Measurements from ENCODE around the gene CUL7. TPM values are rescaled to one million over a fixed set of nuclear protein-coding genes. Genes with fewer than 3 reads are reported as not detected.
A peak's percentile ranks its signal among the peaks of the same experiment; 100 is the strongest.

Gene CUL7
- total RNA-seq, 4 donors from 2014 or later, result 6.4 to 65.1 (median 18.9) TPM

DNA sequence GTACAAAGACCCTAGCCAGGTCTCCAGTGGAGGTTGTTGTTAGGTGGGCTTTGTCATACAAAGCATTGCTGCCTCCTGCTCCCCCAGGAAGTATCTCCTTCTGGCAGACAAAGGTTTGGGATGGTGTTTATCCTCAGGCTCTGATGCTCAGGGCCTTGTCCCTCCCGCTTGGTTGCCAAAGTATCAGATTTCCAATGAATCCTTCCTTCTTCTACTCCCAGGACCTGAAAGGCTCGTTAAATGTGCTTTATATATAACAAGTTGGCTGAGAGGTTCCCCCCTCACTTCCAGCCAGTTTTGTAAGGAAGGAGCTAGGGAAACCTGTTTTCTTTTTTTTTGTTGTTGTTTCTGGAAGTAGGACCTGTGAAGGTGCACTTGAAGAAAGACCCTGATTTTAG lies 36.9 kb upstream of the CUL7 start:
- peak in 1 of 2 donors; percentile 44 for DNase-seq
- Histone ChIP-seq H3K27ac (peak overlapping the region; percentile 83), H3K36me3 (no peaks in the 10 kb centered on the region), H3K4me3 (no peak overlapping the region), H3K4me1 (peaks cover 0 to 5% of the 10 kb centered on the region in 2 donors), H3K9me3 (no peaks in the 10 kb centered on the region), H3K27me3 (no peaks in the 10 kb centered on the region)
- intact Hi-C loops (cut with DNase I; ENCODE audit: low total_unique reads), result no loop called here
- no peak for TF ChIP-seq POLR2A (IDR thresholded peaks at IDR 0.05)
- TF ChIP-seq, protein P1, sequence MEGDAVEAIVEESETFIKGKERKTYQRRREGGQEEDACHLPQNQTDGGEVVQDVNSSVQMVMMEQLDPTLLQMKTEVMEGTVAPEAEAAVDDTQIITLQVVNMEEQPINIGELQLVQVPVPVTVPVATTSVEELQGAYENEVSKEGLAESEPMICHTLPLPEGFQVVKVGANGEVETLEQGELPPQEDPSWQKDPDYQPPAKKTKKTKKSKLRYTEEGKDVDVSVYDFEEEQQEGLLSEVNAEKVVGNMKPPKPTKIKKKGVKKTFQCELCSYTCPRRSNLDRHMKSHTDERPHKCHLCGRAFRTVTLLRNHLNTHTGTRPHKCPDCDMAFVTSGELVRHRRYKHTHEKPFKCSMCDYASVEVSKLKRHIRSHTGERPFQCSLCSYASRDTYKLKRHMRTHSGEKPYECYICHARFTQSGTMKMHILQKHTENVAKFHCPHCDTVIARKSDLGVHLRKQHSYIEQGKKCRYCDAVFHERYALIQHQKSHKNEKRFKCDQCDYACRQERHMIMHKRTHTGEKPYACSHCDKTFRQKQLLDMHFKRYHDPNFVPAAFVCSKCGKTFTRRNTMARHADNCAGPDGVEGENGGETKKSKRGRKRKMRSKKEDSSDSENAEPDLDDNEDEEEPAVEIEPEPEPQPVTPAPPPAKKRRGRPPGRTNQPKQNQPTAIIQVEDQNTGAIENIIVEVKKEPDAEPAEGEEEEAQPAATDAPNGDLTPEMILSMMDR (IDR thresholded peaks at IDR 0.05), result no peak

DNA sequence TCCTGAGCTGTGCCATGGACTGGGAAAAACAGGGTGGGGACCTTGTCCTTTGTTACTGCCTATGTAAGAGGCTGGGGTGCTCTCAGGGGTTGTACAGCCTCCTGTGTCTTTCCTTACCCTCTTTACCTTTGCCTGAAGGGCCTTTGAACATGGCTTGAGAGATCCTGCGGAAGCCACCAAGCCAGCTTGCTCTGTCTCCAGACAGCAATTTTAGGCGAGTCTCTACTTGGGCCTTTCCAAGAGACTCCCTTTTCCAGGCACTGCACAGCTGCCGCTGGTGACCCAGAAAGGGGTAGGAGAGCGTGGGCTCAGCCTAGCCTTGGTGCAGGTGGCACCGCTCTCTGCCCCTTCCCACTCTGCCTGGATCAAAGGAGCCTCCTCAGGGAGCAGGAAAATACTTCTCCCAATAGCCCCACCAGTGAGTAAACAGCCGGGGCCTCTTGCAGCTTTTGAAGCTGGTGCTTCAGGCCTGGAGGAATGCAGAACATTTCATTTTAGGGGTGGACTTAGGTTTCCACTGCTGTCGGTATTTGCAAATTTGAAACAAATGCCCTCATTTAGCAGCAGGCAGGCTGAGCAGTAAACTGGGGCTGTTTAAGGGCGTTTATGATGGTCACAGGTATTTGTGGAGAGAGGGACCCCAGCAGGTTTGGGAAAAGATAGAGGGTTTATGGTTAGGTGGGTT lies 36.4 kb upstream of the CUL7 start:
- Histone ChIP-seq H3K9me3 (no peaks in the 10 kb centered on the region), H3K4me3 (no peak overlapping the region), H3K27ac (peak overlapping the region; percentile 83), H3K27me3 (no peaks in the 10 kb centered on the region), H3K4me1 (peaks cover 0 to 5% of the 10 kb centered on the region in 2 donors), H3K36me3 (no peaks in the 10 kb centered on the region)
- intact Hi-C loops (cut with DNase I; ENCODE audit: low total_unique reads), result no loop called here
- TF ChIP-seq, protein P1 (IDR thresholded peaks at IDR 0.05), result no peak
- TF ChIP-seq POLR2A (IDR thresholded peaks at IDR 0.05), result no peak
- DNase-seq, result no peak

DNA sequence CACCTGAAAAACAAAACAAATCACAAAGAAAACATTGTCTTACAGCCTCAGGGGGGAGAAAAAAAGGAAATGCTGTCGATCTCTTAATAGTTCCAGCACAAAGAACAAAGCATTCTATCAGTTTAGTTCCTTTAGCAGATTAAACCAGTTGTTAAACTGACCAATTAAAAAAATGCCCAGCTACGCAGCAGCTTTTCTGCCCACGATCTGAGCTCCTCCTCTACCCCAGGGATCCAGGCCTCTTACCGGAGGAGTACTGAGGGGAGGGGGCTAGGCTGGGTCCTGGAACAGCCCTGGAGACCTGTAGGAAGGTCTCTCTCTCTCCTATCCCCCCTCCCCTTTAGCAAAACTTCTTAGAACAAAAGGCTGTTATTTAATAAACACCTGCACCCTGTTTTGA lies 35.8 kb upstream of the CUL7 start:
- TF ChIP-seq, protein P1 (IDR thresholded peaks at IDR 0.05), result no peak
- TF ChIP-seq POLR2A (IDR thresholded peaks at IDR 0.05), result no peak
- Histone ChIP-seq H3K9me3 (no peaks in the 10 kb centered on the region), H3K4me3 (no peak overlapping the region), H3K4me1 (peaks cover 0 to 5% of the 10 kb centered on the region in 2 donors), H3K27me3 (no peaks in the 10 kb centered on the region), H3K27ac (peak overlapping the region; percentile 83), H3K36me3 (no peaks in the 10 kb centered on the region)
- no peak for DNase-seq
- intact Hi-C loops (cut with DNase I; ENCODE audit: low total_unique reads), result no loop called here

DNA sequence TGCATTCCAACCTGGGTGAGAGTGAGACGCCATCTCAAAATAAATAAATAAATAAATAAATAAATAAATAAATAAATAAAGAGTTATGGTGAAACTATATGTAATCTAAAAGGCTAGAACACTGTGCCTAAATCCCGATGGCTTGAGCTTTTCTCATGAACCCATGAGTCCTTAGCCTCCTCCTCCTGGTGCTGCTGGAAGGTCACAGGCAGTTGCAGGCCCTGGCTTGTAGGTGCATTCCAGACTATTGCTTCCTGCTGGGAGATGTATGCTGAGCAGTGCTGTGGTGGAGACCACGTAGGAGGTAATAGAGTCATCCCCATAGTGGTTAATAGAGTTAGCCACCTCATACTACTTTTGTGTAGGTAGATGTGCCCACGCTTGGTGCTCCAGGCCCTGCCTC lies 35.0 kb upstream of the CUL7 start:
- no peak for DNase-seq
- TF ChIP-seq POLR2A (IDR thresholded peaks at IDR 0.05), result no peak
- TF ChIP-seq, protein P1 (IDR thresholded peaks at IDR 0.05), result no peak
- no peaks in the 10 kb centered on the region for H3K9me3 ChIP-seq
- H3K27me3 ChIP-seq, result no peaks in the 10 kb centered on the region
- no peaks in the 10 kb centered on the region for H3K36me3 ChIP-seq
- peaks cover 0 to 5% of the 10 kb centered on the region in 2 donors for H3K4me1 ChIP-seq
- no peak overlapping the region for H3K4me3 ChIP-seq
- peak overlapping the region; percentile 83 for H3K27ac ChIP-seq
- intact Hi-C loops (cut with DNase I; ENCODE audit: low total_unique reads), result no loop called here

DNA sequence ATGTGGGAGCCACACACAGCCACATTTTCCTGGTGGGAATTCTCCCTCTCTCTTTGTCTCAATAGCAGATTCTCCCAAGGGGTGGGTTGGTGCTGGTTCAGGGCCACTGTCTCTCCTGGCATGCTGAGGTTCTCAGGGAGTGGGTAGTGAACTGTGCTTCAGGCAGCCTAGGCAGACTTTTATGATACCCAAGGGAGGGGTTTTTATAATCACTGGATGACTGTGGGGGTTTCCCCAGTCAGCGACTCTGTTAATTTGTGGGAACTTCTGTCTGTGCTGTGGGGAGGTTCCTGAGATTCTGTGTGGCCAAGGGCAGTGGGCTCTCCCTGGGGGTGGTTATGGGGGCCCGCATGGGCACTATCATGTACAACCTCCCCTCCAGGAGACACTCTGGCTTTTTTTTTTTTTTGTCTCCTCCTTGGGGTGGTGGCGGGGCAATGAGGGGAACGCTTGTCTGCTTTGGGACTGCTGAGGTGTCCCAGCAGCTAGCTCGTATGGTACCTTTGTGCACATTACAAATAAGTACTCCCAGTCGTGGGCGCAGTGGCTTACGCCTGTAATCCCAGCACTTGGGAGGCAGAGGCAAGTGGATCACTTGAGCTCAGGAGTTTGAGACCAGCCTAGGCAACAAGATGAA lies 32.5 kb upstream of the CUL7 start:
- H3K4me3 ChIP-seq, result no peak overlapping the region
- no peak for DNase-seq
- H3K9me3 ChIP-seq, result no peaks in the 10 kb centered on the region
- peaks cover 0 to 5% of the 10 kb centered on the region in 2 donors for H3K4me1 ChIP-seq
- no peak overlapping the region for H3K27ac ChIP-seq
- TF ChIP-seq, protein P1 (IDR thresholded peaks at IDR 0.05), result no peak
- no peak for TF ChIP-seq POLR2A (IDR thresholded peaks at IDR 0.05)
- no peaks in the 10 kb centered on the region for H3K27me3 ChIP-seq
- H3K36me3 ChIP-seq, result no peaks in the 10 kb centered on the region
- intact Hi-C loops (cut with DNase I; ENCODE audit: low total_unique reads), result no loop called here
